ENCODE measurements around the gene CAPNS2. TPM values are rescaled to one million over a fixed set of nuclear protein-coding genes. Genes with fewer than 3 reads are reported as not detected.

Gene CAPNS2
- total and polyA plus RNA-seq, 2 of the 8 experiments (the other 6 are each of a cell fraction or from before 2014, with no cell fraction given) = not detected

- Histone ChIP-seq H3K18ac (ENCODE audit: extremely low read depth, low read length) (no peak overlapping the region), H2AFZ (ENCODE audit: low read length) (no peak overlapping the region), H3K4me3 (ENCODE audit: extremely low read depth in 1 of 4, insufficient read depth in 2 of 4, low read depth in 3 of 4, low read length in 4 of 4) (no peak overlapping the region), H3K79me1 (ENCODE audit: low read depth, low read length) (no peaks in the 10 kb centered on the region), H3K27ac (ENCODE audit: low read depth, low read length) (no peak overlapping the region), H3K27me3 (replicated peaks in 1 of 4; ENCODE audit: control insufficient read depth in 3 of 4, extremely low read depth in 1 of 4, insufficient read depth in 3 of 4, low read length in 3 of 4) (no peaks in the 10 kb centered on the region), H3K9ac (replicated peaks in 1 of 4; ENCODE audit: extremely low read depth in 1 of 4, low read depth in 3 of 4, low read length in 3 of 4) (no peak overlapping the region), H3K36me3 (ENCODE audit: control insufficient read depth in 2 of 4, insufficient read depth in 4 of 4, low read length in 3 of 4) (no peaks in the 10 kb centered on the region), H3K23me2 (ENCODE audit: low read depth, low read length) (no peaks in the 10 kb centered on the region), H2BK15ac (ENCODE audit: low read length) (no peak overlapping the region), H4K91ac (replicated peaks; ENCODE audit: insufficient read length, low read length) (no peak overlapping the region), H2BK5ac (ENCODE audit: low read depth, low read length) (no peak overlapping the region), H2BK12ac (ENCODE audit: low read depth, low read length) (no peak overlapping the region), H3K23ac (ENCODE audit: insufficient read length) (no peak overlapping the region), H3K4me1 (replicated peaks in 1 of 4; ENCODE audit: control insufficient read depth in 3 of 4, insufficient read depth in 4 of 4, low read length in 3 of 4) (no peaks in the 10 kb centered on the region), H4K5ac (ENCODE audit: insufficient read length, low read depth, low read length) (no peak overlapping the region), H2BK120ac (replicated peaks; ENCODE audit: low read depth, low read length) (no peak overlapping the region), H3K4ac (replicated peaks; ENCODE audit: insufficient read length, low read depth, low read length) (no peak overlapping the region), H4K8ac (ENCODE audit: extremely low read depth, insufficient read depth, low read length) (no peak overlapping the region), H3K56ac (replicated peaks; ENCODE audit: insufficient read length, low read depth, low read length) (no peak overlapping the region), H3K79me2 (ENCODE audit: control insufficient read depth in 1 of 2, insufficient read depth in 2 of 2, low read length in 2 of 2) (no peaks in the 10 kb centered on the region), H2BK20ac (ENCODE audit: low read length) (no peak overlapping the region), H3K9me3 (ENCODE audit: insufficient read depth in 2 of 2, low read depth in 1 of 2, low read length in 1 of 2) (no peaks in the 10 kb centered on the region), H4K20me1 (replicated peaks in 1 of 2; ENCODE audit: control insufficient read depth in 1 of 2, insufficient read depth in 2 of 2, low read length in 2 of 2) (no peaks in the 10 kb centered on the region), H3K4me2 (ENCODE audit: insufficient read depth in 1 of 2, low read depth in 2 of 2, low read length in 2 of 2) (no peak overlapping the region), H2AK5ac (ENCODE audit: low read depth, low read length) (no peak overlapping the region), H3K14ac (ENCODE audit: insufficient read length) (no peak overlapping the region)
- TF ChIP-seq KDM1A (IDR thresholded peaks at IDR 0.05; ENCODE audit: borderline replicate concordance, low read length) = no peak
- no peak for TF ChIP-seq RXRA (IDR thresholded peaks at IDR 0.05; ENCODE audit: insufficient read depth, low read depth, low read length)
- no peak for TF ChIP-seq GABPA (IDR thresholded peaks at IDR 0.05; ENCODE audit: borderline replicate concordance, insufficient read depth, low read length)
- TF ChIP-seq CBX5 (IDR thresholded peaks at IDR 0.05; ENCODE audit: low read depth, low read length) = no peak
- DNase-seq (ENCODE audit: low read depth in 1 of 2, low spot score in 2 of 2) = no peak
- WGBS, 2 experiments (ENCODE audit: extremely low coverage in 1 of 2, insufficient coverage in 1 of 2, insufficient read length in 1 of 2, insufficient replicate concordance in 2 of 2, low coverage in 1 of 2, low lambda C conversion rate in 2 of 2, missing lambda C conversion rate in 1 of 2) = 85% methylated on average over 1 of the region's 1 CpG; no CpG with 5 or more reads in 1 of the 2 experiments
- no peak for FAIRE-seq
- ChIA-PET CTCF (ENCODE audit: partially characterized antibody) (interaction anchor here (0.9 to 2.8 kb wide), 2 partner anchors 67 to 169 kb away, joined by 3 to 12 read pairs; no protein-coding TSS in a partner anchor), POLR2A (ENCODE audit: partially characterized antibody) (no interaction called here)
Observed at GRCh38 chr16:55532227-55532626, 34.3 kb upstream of the CAPNS2 start.
